ENCODE results near the gene CHCHD6. TPM values are rescaled to one million over a fixed set of nuclear protein-coding genes. Genes with fewer than 3 reads are reported as not detected.

Gene CHCHD6
- total and polyA plus RNA-seq, 4 donors: 2.0 to 5.1 (median 3.9) TPM

GRCh38 chr3:126677862-126678503 is 26.1 kb upstream of the CHCHD6 start:
- H3K4me1 ChIP-seq (ENCODE audit: control insufficient read depth in 4 of 4, insufficient read depth in 4 of 4, low read length in 3 of 4): peaks cover 0 to 4% (median 0%) of the 10 kb centered on the region in 4 donors
- no peak for TF ChIP-seq JUND (IDR thresholded peaks at IDR 0.05)
- no peak for TF ChIP-seq ZBTB33 (IDR thresholded peaks at IDR 0.05)
- no peak for TF ChIP-seq SP1 (IDR thresholded peaks at IDR 0.05)
- no peak for TF ChIP-seq MAX (IDR thresholded peaks at IDR 0.05)
- TF ChIP-seq FOXA2 (IDR thresholded peaks at IDR 0.05): no peak
- TF ChIP-seq RXRA (IDR thresholded peaks at IDR 0.05): no peak
- no peak for TF ChIP-seq RAD21 (IDR thresholded peaks at IDR 0.05)
- TF ChIP-seq YY1 (IDR thresholded peaks at IDR 0.05): no peak
- TF ChIP-seq NR2F2 (IDR thresholded peaks at IDR 0.05): no peak
- no peak for TF ChIP-seq TAF1 (conservative IDR thresholded peaks at IDR 0.05)
- TF ChIP-seq REST (IDR thresholded peaks at IDR 0.05): no peak
- TF ChIP-seq ATF3 (IDR thresholded peaks at IDR 0.05): no peak
- TF ChIP-seq HNF4G (IDR thresholded peaks at IDR 0.05): no peak
- no peak for TF ChIP-seq CTCF (IDR thresholded peaks at IDR 0.05; ENCODE audit: low read depth, low read length, missing input control)
- TF ChIP-seq FOXA1 (IDR thresholded peaks at IDR 0.05): no peak
- no peak for TF ChIP-seq HNF4A (conservative IDR thresholded peaks at IDR 0.05)
- TF ChIP-seq GABPA (IDR thresholded peaks at IDR 0.05 in 1 of 2, conservative IDR thresholded peaks at IDR 0.05 in 1 of 2): no peak
- no peak for TF ChIP-seq EGR1 (IDR thresholded peaks at IDR 0.05; ENCODE audit: low read depth in 2 of 2)

More at GRCh38 chr3:126677862-126678503, 26.1 kb upstream of the CHCHD6 start:
- H3K27me3 ChIP-seq (ENCODE audit: control insufficient read depth in 4 of 4, insufficient read depth in 4 of 4, low read length in 3 of 4): no peaks in the 10 kb centered on the region
- H3K9ac ChIP-seq (ENCODE audit: low read depth in 1 of 2, low read length in 2 of 2): no peak overlapping the region
- peaks cover 0 to 4% (median 0%) of the 10 kb centered on the region in 4 donors for H3K9me3 ChIP-seq (ENCODE audit: control insufficient read depth in 4 of 4, low read length in 3 of 4)
- no peak for DNase-seq (ENCODE audit: low spot score)
- no peaks in the 10 kb centered on the region for H3K36me3 ChIP-seq (ENCODE audit: control insufficient read depth in 4 of 4, insufficient read depth in 3 of 4, low read depth in 1 of 4, low read length in 3 of 4)
- 84% methylated on average over 13 of the region's 13 CpGs for WGBS
- H3K4me3 ChIP-seq (ENCODE audit: low read depth in 1 of 3, low read length in 3 of 3): no peak overlapping the region
- no peak overlapping the region for H3K27ac ChIP-seq (ENCODE audit: low read depth in 1 of 2, low read length in 2 of 2)

All from liver (tissue), 9 donors.